Parathyroid adenoma (tissue), 2 donors: ENCODE results near the gene PRKD2.
"Not testable (repeated sequence)": the region's sequence is repeated elsewhere in the genome, so short reads cannot be mapped to it uniquely, and the experiment has no call there.

ENCODE experiments used
- H2AFZ ChIP-seq: fragments of 300-600 bp; sonication (generic); one replicate; pipeline ENCODE4 v1.7.0; 2017; ENCODE audit warnings: antibody characterized with exemption, mild to moderate bottlenecking
- H3K27ac ChIP-seq: fragments of 300-600 bp; sonication (generic); one replicate; pipeline ENCODE4 v1.7.0; 2017
- H3K27me3 ChIP-seq: fragments of 300-600 bp; sonication (generic); one replicate; pipeline ENCODE4 v1.7.0; 2017; ENCODE audit warnings: low read length; ENCODE audit not compliant: control insufficient read depth, insufficient read depth
- H3K36me3 ChIP-seq: fragments of 300-600 bp; sonication (generic); one replicate; pipeline ENCODE4 v1.7.0; 2017; ENCODE audit warnings: low read length; ENCODE audit not compliant: control insufficient read depth, insufficient read depth
- H3K4me1 ChIP-seq: fragments of 300-600 bp; sonication (generic); one replicate; pipeline ENCODE4 v1.7.0; 2017; ENCODE audit warnings: control low read depth
- H3K4me2 ChIP-seq: fragments of 300-600 bp; sonication (generic); one replicate; pipeline ENCODE4 v1.7.0; 2017; ENCODE audit warnings: low read length
- H3K4me3 ChIP-seq: fragments of 300-600 bp; sonication (generic); one replicate; pipeline ENCODE4 v1.7.0; 2017; ENCODE audit warnings: low read depth, low read length
- H3K79me2 ChIP-seq: fragments of 300-600 bp; sonication (generic); one replicate; pipeline ENCODE4 v1.7.0; 2017; ENCODE audit warnings: control low read depth
- H3K9ac ChIP-seq: fragments of 300-600 bp; sonication (generic); one replicate; pipeline ENCODE4 v1.7.0; 2017; ENCODE audit warnings: mild to moderate bottlenecking
- H3K9me3 ChIP-seq: fragments of 300-600 bp; sonication (generic); one replicate; pipeline ENCODE4 v1.7.0; 2017; ENCODE audit warnings: low read length; ENCODE audit not compliant: control insufficient read depth
- CTCF ChIP-seq: fragments of 300-600 bp; sonication (generic); IDR thresholded peaks from one replicate; pipeline ENCODE4 v1.7.0; 2017; ENCODE audit warnings: antibody characterized with exemption, mild to moderate bottlenecking
- donor health status: primary hyperparathyroidism.

The PRKD2 gene

GRCh38 chr19:46717034-46717715, at the start of gene PRKD2:
Gene PRKD2, minus strand, starts transcription at chr19:46717114. Its CDS starts 744 bp downstream, at chr19:46716370.
- Histone ChIP-seq H3K4me1 (peaks cover 9% of the 10 kb centered on the region), H3K79me2 (peaks cover 2% of the 10 kb centered on the region), H3K4me3 (peak within 1 kb of the TSS; percentile 91), H2AFZ (peak within 1 kb of the TSS; percentile 86), H3K9me3 (no peaks in the 10 kb centered on the region), H3K27ac (peak within 1 kb of the TSS; percentile 68), H3K9ac (peak within 1 kb of the TSS; percentile 63), H3K4me2 (peak within 1 kb of the TSS; percentile 77), H3K27me3 (no peaks in the 10 kb centered on the region), H3K36me3 (no peaks in the 10 kb centered on the region)
- no peak for TF ChIP-seq CTCF

- no peaks in the 10 kb centered on the region for H3K9me3 ChIP-seq
- H3K4me2 ChIP-seq = no peak overlapping the region
- H3K27ac ChIP-seq = no peak overlapping the region
- no peaks in the 10 kb centered on the region for H3K27me3 ChIP-seq
- H2AFZ ChIP-seq = no peak overlapping the region
- H3K79me2 ChIP-seq = no peaks in the 10 kb centered on the region
- no peak overlapping the region for H3K4me3 ChIP-seq
- H3K36me3 ChIP-seq = no peaks in the 10 kb centered on the region
- no peak overlapping the region for H3K9ac ChIP-seq
- no peak for TF ChIP-seq CTCF
- H3K4me1 ChIP-seq = no peaks in the 10 kb centered on the region
These were observed 47.9 kb upstream of the PRKD2 start for GRCh38 chr19:46764817-46765291.

- Histone ChIP-seq H2AFZ (no peak overlapping the region), H3K36me3 (no peaks in the 10 kb centered on the region), H3K9ac (no peak overlapping the region), H3K9me3 (no peaks in the 10 kb centered on the region), H3K4me1 (no peaks in the 10 kb centered on the region), H3K27ac (no peak overlapping the region), H3K4me2 (no peak overlapping the region), H3K4me3 (no peak overlapping the region), H3K27me3 (no peaks in the 10 kb centered on the region), H3K79me2 (no peaks in the 10 kb centered on the region)
- TF ChIP-seq CTCF = no peak
These were observed 45.5 kb upstream of the PRKD2 start for GRCh38 chr19:46762245-46762890.

GRCh38 chr19:46761418-46761831, 44.5 kb upstream of the PRKD2 start:
- H2AFZ ChIP-seq = no peak overlapping the region
- no peak overlapping the region for H3K4me3 ChIP-seq
- no peaks in the 10 kb centered on the region for H3K27me3 ChIP-seq
- no peak for TF ChIP-seq CTCF
- no peaks in the 10 kb centered on the region for H3K79me2 ChIP-seq
- no peaks in the 10 kb centered on the region for H3K36me3 ChIP-seq
- H3K9ac ChIP-seq = no peak overlapping the region
- no peak overlapping the region for H3K4me2 ChIP-seq
- H3K4me1 ChIP-seq = no peaks in the 10 kb centered on the region
- no peak overlapping the region for H3K27ac ChIP-seq
- H3K9me3 ChIP-seq = no peaks in the 10 kb centered on the region

- H3K4me1 ChIP-seq, H2AFZ ChIP-seq, H3K27me3 ChIP-seq, H3K79me2 ChIP-seq, H3K9ac ChIP-seq, H3K9me3 ChIP-seq, H3K36me3 ChIP-seq, H3K4me3 ChIP-seq, H3K4me2 ChIP-seq, H3K27ac ChIP-seq: not testable (repeated sequence)
These were observed 44.0 kb upstream of the PRKD2 start for GRCh38 chr19:46760897-46761296.
